GM19324 (cell line): Measurements from ENCODE around the gene C19orf12.

ENCODE experiments used
- ATAC-seq: cut with Tn5 transposase; IDR thresholded peaks from one replicate; pipeline ENCODE4 v1.9.1; 2021; ENCODE audit warnings: mild to moderate bottlenecking, moderate library complexity; ENCODE audit not compliant: unreplicated experiment, low FRiP score

Gene C19orf12

GRCh38 chr19:29699861-29700260 lies 15.2 kb downstream of the C19orf12 start:
- ATAC-seq: no peak

GRCh38 chr19:29697523-29698261 lies 17.4 kb downstream of the C19orf12 start:
- ATAC-seq: no peak

- no peak for ATAC-seq
Observed at GRCh38 chr19:29696565-29696846, 18.6 kb downstream of the C19orf12 start.

GRCh38 chr19:29695765-29696564 lies 19.1 kb downstream of the C19orf12 start:
- ATAC-seq: no peak

- ATAC-seq: peak; percentile 84
Observed at GRCh38 chr19:29694669-29695627, 20.1 kb downstream of the C19orf12 start.

- ATAC-seq: no peak
Observed at GRCh38 chr19:29694161-29694560, 20.9 kb downstream of the C19orf12 start.

GRCh38 chr19:29690842-29691241 lies 24.2 kb downstream of the C19orf12 start:
- ATAC-seq: no peak

- ATAC-seq: no peak
Observed at GRCh38 chr19:29687897-29688728, 26.9 kb downstream of the C19orf12 start.

GRCh38 chr19:29687244-29687896 lies 27.7 kb downstream of the C19orf12 start:
- no peak for ATAC-seq

GRCh38 chr19:29686285-29686805 lies 28.7 kb downstream of the C19orf12 start:
- no peak for ATAC-seq

GRCh38 chr19:29685326-29685725 lies 29.7 kb downstream of the C19orf12 start:
- ATAC-seq: no peak

GRCh38 chr19:29683009-29683408 lies 32.1 kb downstream of the C19orf12 start:
- ATAC-seq: no peak

GRCh38 chr19:29682236-29682895 lies 32.7 kb downstream of the C19orf12 start:
- no peak for ATAC-seq

- ATAC-seq: no peak
Observed at GRCh38 chr19:29681422-29682235, 33.4 kb downstream of the C19orf12 start.

- ATAC-seq: no peak
Observed at GRCh38 chr19:29680937-29681336, 34.1 kb downstream of the C19orf12 start.

- peak; percentile 68 for ATAC-seq
Observed at GRCh38 chr19:29680447-29680846, 34.6 kb downstream of the C19orf12 start.

- ATAC-seq: no peak
Observed at GRCh38 chr19:29679598-29680210, 35.4 kb downstream of the C19orf12 start.
